Measurements from ENCODE around the gene TSSK1B.

The TSSK1B gene

GRCh38 chr5:113384782-113385285 is 50.0 kb downstream of the TSSK1B start:
- Histone ChIP-seq H3K36me3 (ENCODE audit: control insufficient read depth in 2 of 2, insufficient read depth in 1 of 2, low read length in 2 of 2) (no peaks in the 10 kb centered on the region), H3K4me3 (ENCODE audit: low read depth, low read length) (no peak overlapping the region), H3K9me3 (ENCODE audit: control insufficient read depth, insufficient read depth, low read depth, low read length) (no peaks in the 10 kb centered on the region), H3K27ac (ENCODE audit: extremely low read depth, low read depth, low read length) (no peak overlapping the region), H3K4me1 (ENCODE audit: control insufficient read depth, insufficient read depth, low read length) (no peaks in the 10 kb centered on the region)
- ChIA-PET CTCF (interaction anchor here (0.6 to 0.9 kb wide), 3 partner anchors 126 to 323 kb away, joined by 3 read pairs; no protein-coding TSS in a partner anchor), POLR2A (no interaction called here)
- TF ChIP-seq ZNF776 (tag by site-specific recombination; IDR thresholded peaks at IDR 0.05; ENCODE audit: borderline replicate concordance): no peak
- no peak for TF ChIP-seq ZNF677 (tag by site-specific recombination; IDR thresholded peaks at IDR 0.05)
- no peak for TF ChIP-seq IKZF3 (tag by site-specific recombination; IDR thresholded peaks at IDR 0.05)
- TF ChIP-seq ZNF571 (tag by site-specific recombination; IDR thresholded peaks at IDR 0.05): no peak
- no peak for TF ChIP-seq ZNF10 (tag by site-specific recombination; IDR thresholded peaks at IDR 0.05)
- no peak for TF ChIP-seq GLI2 (tag by site-specific recombination; IDR thresholded peaks at IDR 0.05; ENCODE audit: borderline replicate concordance, low read depth)
- TF ChIP-seq ZSCAN30 (tag by site-specific recombination; IDR thresholded peaks at IDR 0.05): no peak
- no peak for TF ChIP-seq ZBTB10 (tag by site-specific recombination; IDR thresholded peaks at IDR 0.05)
- no peak for TF ChIP-seq ZNF146 (tag by site-specific recombination; IDR thresholded peaks at IDR 0.05)
- TF ChIP-seq ZNF624 (tag by site-specific recombination; IDR thresholded peaks at IDR 0.05): no peak
- no peak for TF ChIP-seq ZNF561 (tag by site-specific recombination; IDR thresholded peaks at IDR 0.05; ENCODE audit: borderline replicate concordance)
- no peak for TF ChIP-seq ZNF645 (tag by site-specific recombination; IDR thresholded peaks at IDR 0.05)

- no peak overlapping the region for H3K27ac ChIP-seq (ENCODE audit: extremely low read depth, low read depth, low read length)
- ChIA-PET CTCF (no interaction called here), POLR2A (no interaction called here)
- H3K4me1 ChIP-seq (ENCODE audit: control insufficient read depth, insufficient read depth, low read length): no peaks in the 10 kb centered on the region
- H3K4me3 ChIP-seq (ENCODE audit: low read depth, low read length): no peak overlapping the region
- H3K9me3 ChIP-seq (ENCODE audit: control insufficient read depth, insufficient read depth, low read depth, low read length): no peaks in the 10 kb centered on the region
- TF ChIP-seq ZFHX2 (tag by site-specific recombination; conservative IDR thresholded peaks at IDR 0.05): no peak
- TF ChIP-seq PRDM1 (tag by site-specific recombination; IDR thresholded peaks at IDR 0.05): no peak
- no peaks in the 10 kb centered on the region for H3K36me3 ChIP-seq (ENCODE audit: control insufficient read depth in 2 of 2, insufficient read depth in 1 of 2, low read length in 2 of 2)
Measured at GRCh38 chr5:113382731-113383130, 52.1 kb downstream of the TSSK1B start.

Measured in HEK293 (cell line).